ENCODE measurements around the gene BAIAP3. TPM values are rescaled to one million over a fixed set of nuclear protein-coding genes. Genes with fewer than 3 reads are reported as not detected.

BAIAP3 gene
- total and polyA plus RNA-seq, 2 of the 8 experiments (the other 6 are each of a cell fraction or from before 2014, with no cell fraction given) = 2.9 to 6.8 TPM

DNA sequence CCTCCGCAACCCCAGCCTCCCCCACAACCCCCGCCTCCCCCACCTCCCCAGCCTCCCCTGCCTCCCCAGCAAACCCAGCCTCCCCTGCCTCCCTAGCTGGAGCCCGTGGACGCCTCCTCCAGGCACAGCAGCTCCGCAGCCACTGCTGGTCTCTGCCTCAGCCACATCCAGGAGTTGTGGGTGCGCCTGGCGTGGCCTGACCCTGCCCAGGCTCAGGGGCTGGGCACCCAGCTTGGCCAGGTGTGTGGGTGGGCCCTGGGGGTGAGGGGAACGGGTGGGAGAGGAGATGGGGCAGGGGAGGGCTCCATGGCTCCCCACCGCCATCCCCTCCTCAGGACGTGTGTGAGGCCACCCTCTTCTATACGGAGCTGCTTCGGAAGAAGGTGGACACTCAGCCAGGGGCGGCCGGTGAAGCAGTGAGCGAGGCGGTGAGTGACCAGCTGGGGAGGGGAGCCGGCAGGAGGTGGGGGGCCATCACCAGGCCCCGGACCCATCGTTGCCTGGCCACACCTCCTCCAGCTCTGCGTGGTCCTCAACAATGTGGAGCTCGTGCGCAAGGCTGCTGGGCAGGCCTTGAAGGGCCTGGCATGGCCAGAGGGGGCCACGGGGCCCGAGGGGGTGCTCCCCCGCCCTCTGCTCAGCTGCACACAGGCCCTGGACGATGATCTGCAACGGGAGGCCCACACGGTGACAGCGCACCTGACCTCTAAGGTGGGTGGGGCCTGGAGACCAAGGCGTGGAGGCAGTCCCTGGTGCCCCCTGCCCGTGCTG, 12.4 kb downstream of the BAIAP3 start (continued):
- no peak for TF ChIP-seq NRF1 (IDR thresholded peaks at IDR 0.05; ENCODE audit: low read depth, low read length)
- no peak for TF ChIP-seq CTBP2 (IDR thresholded peaks at IDR 0.05; ENCODE audit: borderline replicate concordance, insufficient read depth, insufficient read length, low read length)
- TF ChIP-seq CBX8 (IDR thresholded peaks at IDR 0.05; ENCODE audit: borderline replicate concordance, low read depth, low read length) = no peak
- TF ChIP-seq POLR2A (IDR thresholded peaks at IDR 0.05; ENCODE audit: control extremely low read depth in 1 of 2, low read depth in 2 of 2, low read length in 2 of 2) = no peak
- TF ChIP-seq GTF2F1 (IDR thresholded peaks at IDR 0.05; ENCODE audit: borderline replicate concordance, low read depth, low read length) = no peak
- no peak for TF ChIP-seq SAP30 (IDR thresholded peaks at IDR 0.05; ENCODE audit: insufficient read depth, insufficient replicate concordance, low read length)
- no peak for TF ChIP-seq NANOG (IDR thresholded peaks at IDR 0.05; ENCODE audit: insufficient read depth, low read depth, low read length, poor library complexity, severe bottlenecking)
